Caco-2 (cell line): Measurements from ENCODE around the gene PKHD1. TPM values are rescaled to one million over a fixed set of nuclear protein-coding genes. Genes with fewer than 3 reads are reported as not detected.

Experiments used
- BruUV-seq: library from RNA; stranded (reverse); fragments of 400-500 nt; replicated peaks from 2 replicates; lab custom pipeline; 2021; lab: Mats Ljungman, UMichigan
- CTCF ChIA-PET: fragments of 300-600 bp; sonication (Branson Sonifier 250); formaldehyde crosslinking; loops from one replicate; lab custom pipeline; 2022; ENCODE audit warnings: antibody characterized with exemption; lab: Charles Lee
- POLR2A ChIA-PET: fragments of 300-600 bp; sonication (Branson Sonifier 250); formaldehyde crosslinking; loops from one replicate; lab custom pipeline; 2022; ENCODE audit warnings: antibody characterized with exemption; lab: Charles Lee
- DNase-seq, 2 experiments: peaks; one replicate each; pipeline versions ENCODE4 v3.0.0 to v3.0.0-alpha.2; 2020 to 2022
- H3K27me3 ChIP-seq: replicated peaks from 2 replicates; pipeline ENCODE4 v1.6.0; 2011; ENCODE audit warnings: low read length; ENCODE audit not compliant: control insufficient read depth, insufficient read depth
- H3K36me3 ChIP-seq: 2 replicates; pipeline ENCODE4 v1.5.1; 2011; ENCODE audit warnings: low read length; ENCODE audit not compliant: control insufficient read depth, insufficient read depth
- H3K4me1 ChIP-seq: fragments of 250-450 bp; sonication (Bioruptor Pico); 2 replicates; pipeline ENCODE4 v1.5.1; 2020; ENCODE audit warnings: mild to moderate bottlenecking
- H3K4me3 ChIP-seq: 2 replicates; pipeline ENCODE4 v1.5.1; 2011; ENCODE audit warnings: low read depth, mild to moderate bottlenecking, control low read depth, low read length
- H3K9me3 ChIP-seq: fragments of 250-450 bp; sonication (Bioruptor Pico); 2 replicates; pipeline ENCODE4 v1.5.1; 2020; ENCODE audit warnings: mild to moderate bottlenecking, moderate library complexity
- H3K27ac Mint-ChIP-seq: one replicate; pipeline ENCODE4 v1.8.0; 2022; ENCODE audit warnings: mixed read lengths; ENCODE audit not compliant: unreplicated experiment
- H3K27me3 Mint-ChIP-seq: one replicate; pipeline ENCODE4 v1.8.0; 2022; ENCODE audit warnings: mixed read lengths; ENCODE audit not compliant: insufficient read depth, unreplicated experiment
- H3K36me3 Mint-ChIP-seq: one replicate; pipeline ENCODE4 v1.8.0; 2022; ENCODE audit warnings: mild to moderate bottlenecking, mixed read lengths; ENCODE audit not compliant: insufficient read depth, unreplicated experiment
- H3K4me1 Mint-ChIP-seq: one replicate; pipeline ENCODE4 v1.8.0; 2022; ENCODE audit warnings: low read depth, mixed read lengths; ENCODE audit not compliant: unreplicated experiment
- H3K4me3 Mint-ChIP-seq: one replicate; pipeline ENCODE4 v1.8.0; 2022; ENCODE audit warnings: mild to moderate bottlenecking, moderate library complexity, mixed read lengths; ENCODE audit not compliant: unreplicated experiment
- H3K9me3 Mint-ChIP-seq: one replicate; pipeline ENCODE4 v1.8.0; 2022; ENCODE audit warnings: mixed read lengths; ENCODE audit not compliant: unreplicated experiment
- CTCF ChIP-seq, 2 experiments: fragments of 200-600 bp in 1 of 2; IDR thresholded peaks; 1 replicate in 1 of 2; 2 replicates in 1 of 2; pipeline versions ENCODE4 v1.5.1 to v1.8.0; 2011 to 2022; ENCODE audit warnings: antibody characterized with exemption in 1 of 2, control low read depth in 1 of 2, inconsistent platforms in 1 of 2, low read depth in 1 of 2, low read length in 1 of 2, mild to moderate bottlenecking in 1 of 2, moderate library complexity in 1 of 2; ENCODE audit not compliant: insufficient read depth in 1 of 2, severe bottlenecking in 1 of 2, unreplicated experiment in 1 of 2
- intact Hi-C: fragments of 100-400 bp; cut with micrococcal nuclease; formaldehyde crosslinking; loops from one replicate; pipeline ENCODE4 v1.10.0; 2022; ENCODE audit not compliant: unreplicated experiment
- total RNA-seq: library from RNA; stranded (reverse); gene quantifications from 2 replicates; pipeline ENCODE4 v1.2.3, GENCODE V29; 2022

PKHD1 gene
- total RNA-seq, 1 experiment from 2014 or later = 3.3 TPM

GRCh38 chr6:52136055-52136454 lies 48.6 kb upstream of the PKHD1 start:
- CTCF ChIA-PET = interaction anchor here (0.9 kb wide), 1 partner anchor 98 kb away, joined by 3 read pairs; no protein-coding TSS in a partner anchor
- H3K9me3 ChIP-seq = no peaks in the 10 kb centered on the region
- Mint-ChIP-seq H3K4me1 (peaks cover 7% of the 10 kb centered on the region), H3K27ac (no peak overlapping the region), H3K27me3 (no peaks in the 10 kb centered on the region), H3K36me3 (no peaks in the 10 kb centered on the region), H3K9me3 (no peaks in the 10 kb centered on the region), H3K4me3 (no peak overlapping the region)
- H3K4me3 ChIP-seq = no peak overlapping the region
- BruUV-seq = no TSS peak
- intact Hi-C loops = no loop called here
- no peaks in the 10 kb centered on the region for H3K27me3 ChIP-seq
- no peaks in the 10 kb centered on the region for H3K4me1 ChIP-seq
- H3K36me3 ChIP-seq = no peaks in the 10 kb centered on the region
- no peak for TF ChIP-seq CTCF (IDR thresholded peaks at IDR 0.05; ENCODE audit: insufficient read depth in 1 of 2, low read depth in 1 of 2, low read length in 1 of 2, severe bottlenecking in 1 of 2, unreplicated experiment in 1 of 2)
- DNase-seq = no peak
- POLR2A ChIA-PET = no interaction called here

- intact Hi-C loops = no loop called here
- Histone ChIP-seq H3K9me3 (no peaks in the 10 kb centered on the region), H3K4me3 (no peak overlapping the region), H3K4me1 (no peaks in the 10 kb centered on the region), H3K36me3 (no peaks in the 10 kb centered on the region), H3K27me3 (no peaks in the 10 kb centered on the region)
- H3K4me1 Mint-ChIP-seq = peaks cover 7% of the 10 kb centered on the region
- TF ChIP-seq CTCF (IDR thresholded peaks at IDR 0.05; ENCODE audit: insufficient read depth in 1 of 2, low read depth in 1 of 2, low read length in 1 of 2, severe bottlenecking in 1 of 2, unreplicated experiment in 1 of 2) = peak in 1 of 2 experiments; percentile 27
- H3K4me3 Mint-ChIP-seq = no peak overlapping the region
- no TSS peak for BruUV-seq
- no peaks in the 10 kb centered on the region for H3K27me3 Mint-ChIP-seq
- ChIA-PET CTCF (no interaction called here), POLR2A (no interaction called here)
- DNase-seq = peak in 1 of 2 experiments; percentile 20
- H3K9me3 Mint-ChIP-seq = no peaks in the 10 kb centered on the region
- no peaks in the 10 kb centered on the region for H3K36me3 Mint-ChIP-seq
- no peak overlapping the region for H3K27ac Mint-ChIP-seq
Observed at GRCh38 chr6:52135217-52135616, 47.8 kb upstream of the PKHD1 start.

- POLR2A ChIA-PET = no interaction called here
- H3K4me3 Mint-ChIP-seq = no peak overlapping the region
- Histone ChIP-seq H3K4me1 (no peaks in the 10 kb centered on the region), H3K36me3 (no peaks in the 10 kb centered on the region), H3K4me3 (no peak overlapping the region), H3K9me3 (no peaks in the 10 kb centered on the region), H3K27me3 (no peaks in the 10 kb centered on the region)
- H3K27ac Mint-ChIP-seq = no peak overlapping the region
- BruUV-seq = no TSS peak
- H3K36me3 Mint-ChIP-seq = no peaks in the 10 kb centered on the region
- CTCF ChIA-PET = no interaction called here
- H3K27me3 Mint-ChIP-seq = no peaks in the 10 kb centered on the region
- intact Hi-C loops = no loop called here
- H3K9me3 Mint-ChIP-seq = no peaks in the 10 kb centered on the region
- TF ChIP-seq CTCF (IDR thresholded peaks at IDR 0.05; ENCODE audit: insufficient read depth in 1 of 2, low read depth in 1 of 2, low read length in 1 of 2, severe bottlenecking in 1 of 2, unreplicated experiment in 1 of 2) = no peak
- peaks cover 7% of the 10 kb centered on the region for H3K4me1 Mint-ChIP-seq
- DNase-seq = no peak
Observed at GRCh38 chr6:52134011-52134410, 46.6 kb upstream of the PKHD1 start.
